Neutrophil (primary cell): ENCODE measurements around the gene AKAP7.
"Not testable (repeated sequence)": the region's sequence is repeated elsewhere in the genome, so short reads cannot be mapped to it uniquely, and the experiment has no call there.

Source experiments
- H3K27ac ChIP-seq: fragments of 200-600 bp; sonication (generic); 2 replicates; pipeline ENCODE4 v1.5.1; 2016; ENCODE audit warnings: mild to moderate bottlenecking, moderate library complexity
- H3K27me3 ChIP-seq: fragments of 200-600 bp; sonication (generic); 2 replicates; pipeline ENCODE4 v1.6.0; 2016; ENCODE audit warnings: mild to moderate bottlenecking
- H3K36me3 ChIP-seq: fragments of 200-600 bp; sonication (generic); 2 replicates; pipeline ENCODE4 v1.5.1; 2017
- H3K4me1 ChIP-seq, 2 experiments: fragments of 200-600 bp in 1 of 2; sonication (generic) in 1 of 2; 1 replicate in 1 of 2; 2 replicates in 1 of 2; pipeline versions ENCODE4 v1.5.1 to v1.6.1; 2013 to 2016; ENCODE audit warnings: low read depth in 1 of 2, low read length in 1 of 2, mild to moderate bottlenecking in 1 of 2, moderate library complexity in 1 of 2; ENCODE audit not compliant: control insufficient read depth in 1 of 2, insufficient read depth in 1 of 2
- H3K4me3 ChIP-seq, 2 experiments: fragments of 200-600 bp in 1 of 2; sonication (generic) in 1 of 2; 1 replicate in 1 of 2; 2 replicates in 1 of 2; pipeline ENCODE4 v1.5.1; 2013 to 2016; ENCODE audit warnings: low read depth in 1 of 2, low read length in 1 of 2, mild to moderate bottlenecking in 1 of 2, moderate library complexity in 1 of 2
- H3K9me3 ChIP-seq: fragments of 200-600 bp; sonication (generic); 2 replicates; pipeline ENCODE4 v1.5.1; 2016
- CTCF ChIP-seq: fragments of 200-600 bp; sonication (generic); IDR thresholded peaks from 2 replicates; pipeline ENCODE4 v1.5.1; 2016; ENCODE audit warnings: antibody characterized with exemption

The AKAP7 gene

GRCh38 chr6:131135244-131136020 lies at the start of gene AKAP7:
AKAP7 (plus strand) TSS chr6:131135467; CDS start chr6:131135764, 297 bp downstream.
- H3K36me3 ChIP-seq, result no peaks in the 10 kb centered on the region
- peak within 1 kb of the TSS; percentile 60 for H3K27ac ChIP-seq
- no peak for TF ChIP-seq CTCF
- peaks cover 5 to 12% of the 10 kb centered on the region in 2 experiments for H3K4me1 ChIP-seq
- H3K4me3 ChIP-seq, result peak within 1 kb of the TSS; percentile 54 to 64
- peaks cover 35% of the 10 kb centered on the region for H3K27me3 ChIP-seq
- H3K9me3 ChIP-seq, result no peaks in the 10 kb centered on the region

- not testable (repeated sequence) for H3K4me1 ChIP-seq, H3K4me3 ChIP-seq, H3K9me3 ChIP-seq, H3K36me3 ChIP-seq, H3K27me3 ChIP-seq, H3K27ac ChIP-seq
Observed at GRCh38 chr6:131090339-131090738, 44.9 kb upstream of the AKAP7 start.

- H3K9me3 ChIP-seq, result not testable (repeated sequence)
Observed at GRCh38 chr6:131091944-131092343, 43.3 kb upstream of the AKAP7 start.

GRCh38 chr6:131093334-131093733 lies 41.9 kb upstream of the AKAP7 start:
- TF ChIP-seq CTCF, result no peak
- Histone ChIP-seq H3K36me3 (no peaks in the 10 kb centered on the region), H3K9me3 (no peaks in the 10 kb centered on the region), H3K27me3 (no peaks in the 10 kb centered on the region), H3K27ac (no peak overlapping the region), H3K4me1 (no peaks in the 10 kb centered on the region), H3K4me3 (no peak overlapping the region)

More at GRCh38 chr6:131091944-131092343, 43.3 kb upstream of the AKAP7 start:
- not testable (repeated sequence) for H3K27ac ChIP-seq, H3K4me1 ChIP-seq, H3K4me3 ChIP-seq, H3K36me3 ChIP-seq, H3K27me3 ChIP-seq

- Histone ChIP-seq H3K4me1 (no peaks in the 10 kb centered on the region), H3K9me3 (no peaks in the 10 kb centered on the region), H3K4me3 (no peak overlapping the region), H3K27me3 (no peaks in the 10 kb centered on the region), H3K36me3 (no peaks in the 10 kb centered on the region), H3K27ac (no peak overlapping the region)
- no peak for TF ChIP-seq CTCF
Observed at GRCh38 chr6:131096786-131097185, 38.5 kb upstream of the AKAP7 start.

- Histone ChIP-seq H3K4me3 (no peak overlapping the region), H3K27ac (no peak overlapping the region), H3K36me3 (no peaks in the 10 kb centered on the region), H3K9me3 (no peaks in the 10 kb centered on the region), H3K4me1 (no peaks in the 10 kb centered on the region), H3K27me3 (no peaks in the 10 kb centered on the region)
- no peak for TF ChIP-seq CTCF
Observed at GRCh38 chr6:131101911-131102680, 33.2 kb upstream of the AKAP7 start.
